ENCODE measurements around the gene CD40.

GRCh38 chr20:46077642-46078305, 40.3 kb upstream of the CD40 start:
- TF ChIP-seq POLR2A (IDR thresholded peaks at IDR 0.05) (no peak), CTCF (IDR thresholded peaks at IDR 0.05) (no peak)

Data from breast epithelium (tissue), 3 donors.